Bronchial epithelial cell (primary cell): Measurements from ENCODE around the gene COL23A1. TPM values are rescaled to one million over a fixed set of nuclear protein-coding genes. Genes with fewer than 3 reads are reported as not detected.

Experiments
- DNase-seq: peaks from one replicate; pipeline ENCODE4 v3.0.0-alpha.2; 2010; ENCODE audit warnings: low read depth
- FAIRE-seq: peaks from 2 replicates; lab custom pipeline; 2011; peaks lifted over from hg19 to GRCh38; lab: Jason Lieb, UNC
- H3K27me3 ChIP-seq: 2 replicates; pipeline ENCODE4 v1.5.1; 2011; ENCODE audit warnings: low read length; ENCODE audit not compliant: control insufficient read depth, insufficient read depth
- H3K36me3 ChIP-seq: 2 replicates; pipeline ENCODE4 v1.5.1; 2011; ENCODE audit warnings: low read length; ENCODE audit not compliant: control insufficient read depth, insufficient read depth
- H3K4me3 ChIP-seq: 2 replicates; pipeline ENCODE4 v1.5.1; 2011; ENCODE audit warnings: mild to moderate bottlenecking, low read depth, low read length, control low read depth
- total RNA-seq: library from RNA; depleted of rRNA; stranded (reverse); fragments of >200 nt; gene quantifications from 2 replicates; pipeline ENCODE4 v1.2.1, GENCODE V29; 2014
- TF ChIP-seq, protein P1 (sequence below): IDR thresholded peaks from 2 replicates; pipeline ENCODE4 v1.5.1; 2011; ENCODE audit warnings: mild to moderate bottlenecking, moderate library complexity, low read length, control low read depth, inconsistent platforms; ENCODE audit not compliant: insufficient read depth, severe bottlenecking

The COL23A1 gene
- total RNA-seq, 1 donor from 2014 or later = 0.26 TPM

- Histone ChIP-seq H3K27me3 (no peaks in the 10 kb centered on the region), H3K36me3 (no peaks in the 10 kb centered on the region)
- no peak for DNase-seq
These were observed 162.5 kb downstream of the COL23A1 start for GRCh38 chr5:178427576-178428197.

GRCh38 chr5:178426326-178427130 lies 163.7 kb downstream of the COL23A1 start:
- TF ChIP-seq, protein P1, sequence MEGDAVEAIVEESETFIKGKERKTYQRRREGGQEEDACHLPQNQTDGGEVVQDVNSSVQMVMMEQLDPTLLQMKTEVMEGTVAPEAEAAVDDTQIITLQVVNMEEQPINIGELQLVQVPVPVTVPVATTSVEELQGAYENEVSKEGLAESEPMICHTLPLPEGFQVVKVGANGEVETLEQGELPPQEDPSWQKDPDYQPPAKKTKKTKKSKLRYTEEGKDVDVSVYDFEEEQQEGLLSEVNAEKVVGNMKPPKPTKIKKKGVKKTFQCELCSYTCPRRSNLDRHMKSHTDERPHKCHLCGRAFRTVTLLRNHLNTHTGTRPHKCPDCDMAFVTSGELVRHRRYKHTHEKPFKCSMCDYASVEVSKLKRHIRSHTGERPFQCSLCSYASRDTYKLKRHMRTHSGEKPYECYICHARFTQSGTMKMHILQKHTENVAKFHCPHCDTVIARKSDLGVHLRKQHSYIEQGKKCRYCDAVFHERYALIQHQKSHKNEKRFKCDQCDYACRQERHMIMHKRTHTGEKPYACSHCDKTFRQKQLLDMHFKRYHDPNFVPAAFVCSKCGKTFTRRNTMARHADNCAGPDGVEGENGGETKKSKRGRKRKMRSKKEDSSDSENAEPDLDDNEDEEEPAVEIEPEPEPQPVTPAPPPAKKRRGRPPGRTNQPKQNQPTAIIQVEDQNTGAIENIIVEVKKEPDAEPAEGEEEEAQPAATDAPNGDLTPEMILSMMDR = no peak
- DNase-seq (no peak), FAIRE-seq (no peak)
- H3K4me3 ChIP-seq = no peak overlapping the region
- no peaks in the 10 kb centered on the region for H3K36me3 ChIP-seq
- H3K27me3 ChIP-seq = no peaks in the 10 kb centered on the region

More at GRCh38 chr5:178427576-178428197, 162.5 kb downstream of the COL23A1 start:
- H3K4me3 ChIP-seq = no peak overlapping the region
- FAIRE-seq = no peak
- TF ChIP-seq, protein P1 = no peak

GRCh38 chr5:178425621-178426068 lies 164.5 kb downstream of the COL23A1 start:
- DNase-seq (no peak), FAIRE-seq (no peak)
- TF ChIP-seq, protein P1 = no peak
- no peak overlapping the region for H3K4me3 ChIP-seq
- no peaks in the 10 kb centered on the region for H3K27me3 ChIP-seq
- no peaks in the 10 kb centered on the region for H3K36me3 ChIP-seq

- TF ChIP-seq, protein P1 = no peak
- no peak overlapping the region for H3K4me3 ChIP-seq
- FAIRE-seq = no peak
- H3K36me3 ChIP-seq = no peaks in the 10 kb centered on the region
- no peak for DNase-seq
- H3K27me3 ChIP-seq = no peaks in the 10 kb centered on the region
These were observed 165.4 kb downstream of the COL23A1 start for GRCh38 chr5:178424810-178425177.

DNA sequence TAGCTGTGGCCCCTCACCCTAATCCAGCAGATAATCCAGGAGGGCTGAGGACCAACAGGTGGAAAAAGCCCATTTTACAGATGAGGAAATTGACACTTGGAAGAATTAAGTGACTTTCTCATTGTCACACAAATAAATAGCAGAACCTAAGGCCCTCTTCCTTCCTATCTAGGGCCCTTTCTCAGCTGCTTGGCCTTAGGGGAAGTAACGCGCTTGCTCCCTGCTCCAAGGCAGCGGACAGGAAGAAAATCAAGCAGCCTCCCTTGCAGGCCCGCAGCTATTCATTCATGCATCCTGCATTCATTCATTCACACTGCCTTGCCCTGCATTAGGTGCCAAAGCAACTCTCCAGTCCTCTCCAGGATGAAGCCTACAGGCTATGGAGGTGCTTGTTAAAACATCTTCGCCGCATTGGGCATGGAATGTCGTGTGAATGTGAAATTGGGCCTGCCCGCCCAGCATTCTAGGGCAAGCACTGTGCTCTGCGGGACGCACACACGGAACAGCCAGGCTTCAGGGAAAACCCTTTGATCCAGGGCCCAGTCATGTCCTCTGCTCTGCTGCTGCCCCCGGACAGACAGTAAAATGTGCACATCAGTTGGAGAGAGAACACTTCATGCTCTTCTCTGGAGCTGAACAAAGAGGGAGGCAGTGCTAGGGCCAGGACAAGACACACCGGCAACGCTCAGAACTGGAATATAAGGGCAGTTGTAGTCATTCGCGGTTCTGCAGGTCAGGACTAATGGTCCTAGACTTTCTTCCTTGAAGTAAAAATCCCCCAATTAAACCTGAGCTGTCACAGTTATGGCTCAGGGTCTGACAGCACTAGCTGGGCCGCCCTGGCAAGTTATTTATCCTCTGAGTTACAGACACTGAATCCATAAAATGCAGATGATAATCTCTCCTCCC lies 166.0 kb downstream of the COL23A1 start:
- Histone ChIP-seq H3K4me3 (no peak overlapping the region), H3K27me3 (peaks cover 3% of the 10 kb centered on the region), H3K36me3 (no peaks in the 10 kb centered on the region)
- TF ChIP-seq, protein P1 = no peak
- DNase-seq (no peak), FAIRE-seq (no peak)
